ENCODE measurements around the gene GRID2. TPM values are rescaled to one million over a fixed set of nuclear protein-coding genes. Genes with fewer than 3 reads are reported as not detected.

GRID2 gene
- total and polyA plus RNA-seq, 2 of the 13 experiments (the other 11 are each of a cell fraction or from before 2014, with no cell fraction given): not detected

- FAIRE-seq (no peak), DNase-seq (ENCODE audit: low spot score) (no peak), ATAC-seq (no peak)
- in situ Hi-C loops (cut with HindIII; ENCODE audit: extremely low pct_ligation_motif_present, low pct_unique_long_range_greater_than_20kb): no loop called here
- no peak overlapping the region for H3K4me2 ChIP-seq (ENCODE audit: low read depth, low read length)
- POLR2A ChIA-PET: no interaction called here
- no peaks in the 10 kb centered on the region for H3K79me2 ChIP-seq (ENCODE audit: insufficient read depth, low read length)
- no peaks in the 10 kb centered on the region for H3K9me3 ChIP-seq (ENCODE audit: low read length)
- CTCF ChIA-PET (ENCODE audit: low intra/inter-chr PET ratio, low total read pairs): no interaction called here
- TF ChIP-seq SPEN (CRISPR knock-in tag; IDR thresholded peaks at IDR 0.05; ENCODE audit: low read depth) (no peak), KAT8 (CRISPR knock-in tag; IDR thresholded peaks at IDR 0.05) (no peak), MEIS1 (CRISPR knock-in tag; IDR thresholded peaks at IDR 0.05; ENCODE audit: borderline replicate concordance) (no peak), ZNF800 (CRISPR knock-in tag; IDR thresholded peaks at IDR 0.05) (no peak), ZC3H13 (CRISPR knock-in tag; IDR thresholded peaks at IDR 0.05) (no peak), ZNF709 (CRISPR knock-in tag; IDR thresholded peaks at IDR 0.05) (no peak)
- no peaks in the 10 kb centered on the region for H3K27me3 ChIP-seq (ENCODE audit: control insufficient read depth in 1 of 2, insufficient read depth in 2 of 2, low read length in 2 of 2)
- H3K9ac ChIP-seq (ENCODE audit: insufficient read depth, low read depth, low read length): no peak overlapping the region
- H3K27ac ChIP-seq (ENCODE audit: extremely low read length, insufficient read depth, low read length): no peak overlapping the region
- H4K20me1 ChIP-seq (ENCODE audit: insufficient read depth, low read length): no peaks in the 10 kb centered on the region
- no peaks in the 10 kb centered on the region for H3K36me3 ChIP-seq (replicated peaks in 1 of 2; ENCODE audit: control insufficient read depth in 1 of 2, insufficient read depth in 2 of 2, low read length in 2 of 2)
- H3K4me3 ChIP-seq (replicated peaks in 1 of 3; ENCODE audit: insufficient read depth in 1 of 3, low read depth in 2 of 3, low read length in 3 of 3): no peak overlapping the region
- H3K4me1 ChIP-seq (ENCODE audit: insufficient read depth, low read length): no peaks in the 10 kb centered on the region
- no TSS peak for BruUV-seq (replicated peaks)
- H2AFZ ChIP-seq (ENCODE audit: low read length): no peak overlapping the region
- intact Hi-C loops (cut with micrococcal nuclease; ENCODE audit: unreplicated experiment): no loop called here
Measured at GRCh38 chr4:93649828-93650227, 1346.1 kb downstream of the GRID2 start.

- Histone ChIP-seq H3K27me3 (ENCODE audit: control insufficient read depth in 1 of 2, insufficient read depth in 2 of 2, low read length in 2 of 2) (no peaks in the 10 kb centered on the region), H3K36me3 (replicated peaks in 1 of 2; ENCODE audit: control insufficient read depth in 1 of 2, insufficient read depth in 2 of 2, low read length in 2 of 2) (no peaks in the 10 kb centered on the region), H4K20me1 (ENCODE audit: insufficient read depth, low read length) (no peaks in the 10 kb centered on the region), H3K4me3 (replicated peaks in 1 of 3; ENCODE audit: insufficient read depth in 1 of 3, low read depth in 2 of 3, low read length in 3 of 3) (no peak overlapping the region), H2AFZ (ENCODE audit: low read length) (no peak overlapping the region), H3K4me1 (ENCODE audit: insufficient read depth, low read length) (no peaks in the 10 kb centered on the region), H3K9me3 (ENCODE audit: low read length) (no peaks in the 10 kb centered on the region), H3K27ac (ENCODE audit: extremely low read length, insufficient read depth, low read length) (no peak overlapping the region), H3K79me2 (ENCODE audit: insufficient read depth, low read length) (no peaks in the 10 kb centered on the region), H3K9ac (ENCODE audit: insufficient read depth, low read depth, low read length) (no peak overlapping the region), H3K4me2 (ENCODE audit: low read depth, low read length) (no peak overlapping the region)
- BruUV-seq (replicated peaks): no TSS peak
- intact Hi-C loops (cut with micrococcal nuclease; ENCODE audit: unreplicated experiment) (no loop called here), in situ Hi-C loops (cut with HindIII; ENCODE audit: extremely low pct_ligation_motif_present, low pct_unique_long_range_greater_than_20kb) (no loop called here)
- POLR2A ChIA-PET: no interaction called here
- CTCF ChIA-PET (ENCODE audit: low intra/inter-chr PET ratio, low total read pairs): no interaction called here
- ATAC-seq (no peak), FAIRE-seq (no peak), DNase-seq (ENCODE audit: low spot score) (no peak)
- WGBS (ENCODE audit: low lambda C conversion rate): 0% methylated on average over 1 of the region's 1 CpG
- TF ChIP-seq YEATS2 (CRISPR knock-in tag; IDR thresholded peaks at IDR 0.05; ENCODE audit: borderline replicate concordance) (no peak), LBX2 (CRISPR knock-in tag; IDR thresholded peaks at IDR 0.05; ENCODE audit: borderline replicate concordance) (no peak), SNAPC4 (CRISPR knock-in tag; IDR thresholded peaks at IDR 0.05) (no peak), ZNF678 (CRISPR knock-in tag; IDR thresholded peaks at IDR 0.05) (no peak), FOXA3 (CRISPR knock-in tag; IDR thresholded peaks at IDR 0.05) (no peak), SRSF9 (IDR thresholded peaks at IDR 0.05; ENCODE audit: borderline replicate concordance, insufficient read depth, low read depth, low read length, poor library complexity, severe bottlenecking) (no peak), MLLT10 (CRISPR knock-in tag; IDR thresholded peaks at IDR 0.05) (no peak)
Measured at GRCh38 chr4:93654211-93654610, 1350.4 kb downstream of the GRID2 start.

Data from HepG2 (cell line).